HL-60 (cell line): Measurements from ENCODE around the gene ZBTB7B.

ENCODE experiments used
- DNase-seq, 2 experiments: peaks; one replicate each; pipeline ENCODE4 v3.0.0-alpha.2; 2010 to 2020; ENCODE audit warnings: low read depth in 1 of 2, low spot score in 1 of 2
- H3K27ac ChIP-seq: fragments of 250-450 bp; sonication (Bioruptor Pico); replicated peaks from 2 replicates; pipeline ENCODE4 v1.5.1; 2020; ENCODE audit warnings: mild to moderate bottlenecking, moderate library complexity
- H3K27me3 ChIP-seq: fragments of 250-450 bp; sonication (Bioruptor Pico); 2 replicates; pipeline ENCODE4 v1.5.1; 2021; ENCODE audit warnings: mild to moderate bottlenecking, moderate library complexity; ENCODE audit not compliant: insufficient read depth, poor library complexity, severe bottlenecking
- H3K4me3 ChIP-seq: replicated peaks from 2 replicates; pipeline ENCODE4 v1.5.1; 2011; ENCODE audit warnings: mild to moderate bottlenecking, control low read depth, low read length; ENCODE audit not compliant: insufficient read depth
- GABPA ChIP-seq: IDR thresholded peaks from 2 replicates; pipeline ENCODE4 v1.6.1; 2012; ENCODE audit warnings: low read depth
- POLR2AphosphoS5 ChIP-seq: IDR thresholded peaks from 2 replicates; pipeline ENCODE4 v1.6.1; 2012; ENCODE audit warnings: low read depth
- REST ChIP-seq: IDR thresholded peaks from 2 replicates; pipeline ENCODE4 v1.6.1; 2012; ENCODE audit warnings: low read depth; ENCODE audit not compliant: insufficient replicate concordance
- SPI1 ChIP-seq: IDR thresholded peaks from 2 replicates; pipeline ENCODE4 v1.6.1; 2012; ENCODE audit warnings: low read depth, mild to moderate bottlenecking, borderline replicate concordance
- TF ChIP-seq, protein P1 (sequence below): IDR thresholded peaks from one replicate; pipeline ENCODE4 v1.5.1; 2011; ENCODE audit warnings: low read length, control low read depth, inconsistent platforms; ENCODE audit not compliant: insufficient read depth

The ZBTB7B gene

GRCh38 chr1:155009221-155009711, 6.7 kb downstream of the ZBTB7B start:
- TF ChIP-seq SPI1 (no peak), REST (no peak), GABPA (no peak), POLR2AphosphoS5 (0 out of 2 replicates have a peak, but pooled peaks have one; percentile 2)
- TF ChIP-seq, protein P1, sequence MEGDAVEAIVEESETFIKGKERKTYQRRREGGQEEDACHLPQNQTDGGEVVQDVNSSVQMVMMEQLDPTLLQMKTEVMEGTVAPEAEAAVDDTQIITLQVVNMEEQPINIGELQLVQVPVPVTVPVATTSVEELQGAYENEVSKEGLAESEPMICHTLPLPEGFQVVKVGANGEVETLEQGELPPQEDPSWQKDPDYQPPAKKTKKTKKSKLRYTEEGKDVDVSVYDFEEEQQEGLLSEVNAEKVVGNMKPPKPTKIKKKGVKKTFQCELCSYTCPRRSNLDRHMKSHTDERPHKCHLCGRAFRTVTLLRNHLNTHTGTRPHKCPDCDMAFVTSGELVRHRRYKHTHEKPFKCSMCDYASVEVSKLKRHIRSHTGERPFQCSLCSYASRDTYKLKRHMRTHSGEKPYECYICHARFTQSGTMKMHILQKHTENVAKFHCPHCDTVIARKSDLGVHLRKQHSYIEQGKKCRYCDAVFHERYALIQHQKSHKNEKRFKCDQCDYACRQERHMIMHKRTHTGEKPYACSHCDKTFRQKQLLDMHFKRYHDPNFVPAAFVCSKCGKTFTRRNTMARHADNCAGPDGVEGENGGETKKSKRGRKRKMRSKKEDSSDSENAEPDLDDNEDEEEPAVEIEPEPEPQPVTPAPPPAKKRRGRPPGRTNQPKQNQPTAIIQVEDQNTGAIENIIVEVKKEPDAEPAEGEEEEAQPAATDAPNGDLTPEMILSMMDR, result no peak
- Histone ChIP-seq H3K4me3 (peak overlapping the region; percentile 76), H3K27me3 (no peaks in the 10 kb centered on the region), H3K27ac (peak overlapping the region; percentile 94)
- DNase-seq, result no peak

DNA sequence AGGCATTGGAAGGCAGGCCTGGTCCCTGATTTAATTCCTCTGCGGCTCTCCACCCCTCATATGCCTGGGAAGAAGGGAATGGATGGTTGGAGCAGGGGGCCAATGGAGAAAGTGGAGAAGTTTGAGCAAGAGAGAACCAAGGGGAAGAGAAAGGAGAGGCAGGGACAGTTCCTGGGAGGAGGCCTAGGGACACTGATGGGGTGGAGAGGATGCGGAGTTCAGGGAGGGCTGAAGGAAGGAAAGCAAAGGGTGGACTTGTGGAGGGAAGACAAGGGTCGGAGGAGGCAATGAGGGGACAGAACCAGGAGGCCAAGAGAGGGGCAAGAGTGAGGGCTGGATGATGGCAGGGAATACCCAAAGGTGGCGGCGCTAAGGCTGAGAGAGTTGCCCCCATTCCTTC, 7.1 kb downstream of the ZBTB7B start:
- peak overlapping the region; percentile 76 for H3K4me3 ChIP-seq
- DNase-seq, result peak in 1 of 2 experiments; percentile 32
- no peaks in the 10 kb centered on the region for H3K27me3 ChIP-seq
- peak overlapping the region; percentile 94 for H3K27ac ChIP-seq
- TF ChIP-seq SPI1 (no peak), REST (no peak), GABPA (no peak), POLR2AphosphoS5 (no peak; the same call in 1 of the 2 replicates)
- TF ChIP-seq, protein P1, result no peak

DNA sequence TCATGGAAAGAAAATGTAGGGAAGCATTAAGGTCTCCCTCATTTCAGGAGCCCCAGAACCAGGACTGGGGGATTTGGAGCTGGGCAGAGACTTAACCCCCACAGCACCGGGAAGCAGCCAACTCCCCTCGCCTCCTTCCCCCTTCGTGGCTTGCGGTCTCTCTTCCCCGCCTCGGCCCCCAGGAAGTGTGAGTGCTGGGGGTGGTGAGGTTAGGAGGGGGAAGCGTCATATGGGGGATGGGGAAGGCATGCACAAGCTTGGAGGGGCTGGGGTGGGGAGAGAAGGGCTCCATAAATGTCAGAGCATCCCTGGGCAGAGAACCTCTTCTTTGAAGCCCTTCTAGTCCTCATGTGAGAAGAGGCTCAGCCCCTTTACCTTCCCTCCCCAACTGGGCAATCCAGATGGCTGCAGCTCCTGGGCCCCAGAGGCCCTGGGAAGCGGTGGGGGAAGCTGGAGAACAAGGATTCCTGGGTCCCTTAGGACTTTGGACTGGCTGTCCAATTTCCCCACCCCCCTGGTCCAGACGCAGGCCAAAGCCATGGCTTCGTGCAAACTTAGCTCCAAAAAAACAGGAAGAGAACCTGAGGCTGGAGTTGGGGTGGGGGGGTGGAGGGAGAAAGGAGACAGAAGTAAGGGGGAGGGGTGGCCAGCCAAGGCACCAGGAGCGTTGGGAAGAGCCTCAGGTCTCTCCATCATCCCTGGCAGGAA, 7.8 kb downstream of the ZBTB7B start:
- peak overlapping the region; percentile 94 for H3K27ac ChIP-seq
- peak overlapping the region; percentile 76 for H3K4me3 ChIP-seq
- peak; percentile 79 to 89 for DNase-seq
- TF ChIP-seq, protein P1, result no peak
- TF ChIP-seq POLR2AphosphoS5, result peak; percentile 78; the same call in 1 of the 2 replicates
- TF ChIP-seq GABPA, result no peak
- no peak for TF ChIP-seq REST
- peak; percentile 88 for TF ChIP-seq SPI1
- no peaks in the 10 kb centered on the region for H3K27me3 ChIP-seq
